Gastrocnemius medialis (tissue), 4 donors: Measurements from ENCODE around the gene TMEM253. TPM values are rescaled to one million over a fixed set of nuclear protein-coding genes. Genes with fewer than 3 reads are reported as not detected.

Experiments
- ATAC-seq, 2 donors: fragments of 150-250 bp; one replicate each; pipeline ENCODE4 v1.9.1; 2016
- DNase-seq, 2 donors: peaks; one replicate each; pipeline ENCODE4 v3.0.0-alpha.2; 2019
- H3K27ac ChIP-seq, 4 donors: fragments of 200-600 bp; sonication (generic); 1 replicate in 1 of 4; 2 replicates in 3 of 4; pipeline ENCODE4 v1.5.1; 2016 to 2018; ENCODE audit warnings: mild to moderate bottlenecking in 2 of 4, moderate library complexity in 1 of 4
- H3K27me3 ChIP-seq, 3 donors: fragments of 200-600 bp; sonication (generic) in 2 of 3; 1 replicate in 1 of 3; 2 replicates in 2 of 3; pipeline versions ENCODE4 v1.5.1 to v1.6.0; 2016 to 2019; ENCODE audit warnings: mild to moderate bottlenecking in 1 of 3, moderate library complexity in 1 of 3
- H3K36me3 ChIP-seq, 2 donors: fragments of 200-600 bp; sonication (generic) in 1 of 2; one replicate each; pipeline ENCODE4 v1.5.1; 2017 to 2018
- H3K4me1 ChIP-seq, 2 donors: fragments of 200-600 bp; sonication (generic) in 1 of 2; one replicate each; pipeline ENCODE4 v1.5.1; 2016 to 2017; ENCODE audit warnings: mild to moderate bottlenecking in 2 of 2
- H3K4me3 ChIP-seq, 4 donors: fragments of 200-600 bp; sonication (generic) in 3 of 4; 1 replicate in 1 of 4; 2 replicates in 3 of 4; pipeline ENCODE4 v1.5.1; 2016 to 2019; ENCODE audit warnings: mild to moderate bottlenecking in 2 of 4
- H3K9me3 ChIP-seq, 3 donors: fragments of 200-600 bp; sonication (generic) in 2 of 3; 1 replicate in 1 of 3; 2 replicates in 2 of 3; pipeline ENCODE4 v1.5.1; 2016 to 2019
- POLR2A ChIP-seq, 2 donors: fragments of 450-650 bp; IDR thresholded peaks; one replicate each; pipeline ENCODE4 v1.6.1; 2017; ENCODE audit warnings: antibody characterized with exemption in 2 of 2, mild to moderate bottlenecking in 2 of 2, moderate library complexity in 2 of 2
- in situ Hi-C, 4 donors: fragments of 200-750 bp; cut with MboI; loops; one replicate each; pipeline versions ENCODE4 v1.15.0 to v1.8.0; 2017; ENCODE audit warnings: low sequenced_read_pairs in 4 of 4
- intact Hi-C: fragments of 100-400 bp; cut with DNase I; formaldehyde crosslinking; loops from one replicate; pipeline ENCODE4 v1.15.1; 2023; ENCODE audit warnings: low total_unique reads
- total RNA-seq, 4 donors: library from RNA; depleted of rRNA; stranded (reverse); fragments of >200 nt; gene quantifications; one replicate each; pipeline versions ENCODE4 v1.1.0 to v1.2.3, GENCODE V29; 2016
- TF ChIP-seq, protein P1 (sequence below), 5 experiments: fragments of 450-650 bp in 3 of 5; fragments of 200-600 bp in 2 of 5; sonication (generic) in 2 of 5; IDR thresholded peaks in 4 of 5; conservative IDR thresholded peaks in 1 of 5; 1 replicate in 4 of 5; 2 replicates in 1 of 5; pipeline ENCODE4 v1.5.1; 2016 to 2019; ENCODE audit warnings: antibody characterized with exemption in 5 of 5, mild to moderate bottlenecking in 3 of 5, moderate library complexity in 3 of 5

Gene TMEM253
- total RNA-seq, 4 donors from 2014 or later: 0.19 to 0.35 TPM; not detected in 2

DNA sequence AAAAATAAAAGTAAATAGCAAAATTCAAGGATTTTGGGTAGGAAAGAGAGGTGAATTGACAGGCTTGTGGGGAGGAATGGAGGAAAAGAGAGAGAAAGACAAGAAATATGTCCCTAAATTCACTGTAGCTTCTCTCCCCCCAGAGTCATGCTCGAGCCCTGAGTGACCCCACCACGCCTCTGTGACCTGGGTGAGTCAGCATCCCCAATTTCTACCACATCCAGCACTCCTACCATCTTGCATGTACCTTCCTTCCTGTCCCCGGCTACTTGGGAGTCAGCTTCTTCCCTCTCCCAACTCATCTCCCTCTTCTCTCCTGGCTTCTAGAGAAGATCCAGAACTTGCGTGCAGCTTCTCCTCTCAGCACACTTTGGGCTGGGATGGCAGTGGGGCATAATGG, 12.2 kb upstream of the TMEM253 start:
- H3K36me3 ChIP-seq: peaks cover 0 to 61% of the 10 kb centered on the region in 2 donors
- H3K9me3 ChIP-seq: no peaks in the 10 kb centered on the region
- H3K27me3 ChIP-seq: no peaks in the 10 kb centered on the region
- no peak for TF ChIP-seq POLR2A (IDR thresholded peaks at IDR 0.05)
- TF ChIP-seq, protein P1, sequence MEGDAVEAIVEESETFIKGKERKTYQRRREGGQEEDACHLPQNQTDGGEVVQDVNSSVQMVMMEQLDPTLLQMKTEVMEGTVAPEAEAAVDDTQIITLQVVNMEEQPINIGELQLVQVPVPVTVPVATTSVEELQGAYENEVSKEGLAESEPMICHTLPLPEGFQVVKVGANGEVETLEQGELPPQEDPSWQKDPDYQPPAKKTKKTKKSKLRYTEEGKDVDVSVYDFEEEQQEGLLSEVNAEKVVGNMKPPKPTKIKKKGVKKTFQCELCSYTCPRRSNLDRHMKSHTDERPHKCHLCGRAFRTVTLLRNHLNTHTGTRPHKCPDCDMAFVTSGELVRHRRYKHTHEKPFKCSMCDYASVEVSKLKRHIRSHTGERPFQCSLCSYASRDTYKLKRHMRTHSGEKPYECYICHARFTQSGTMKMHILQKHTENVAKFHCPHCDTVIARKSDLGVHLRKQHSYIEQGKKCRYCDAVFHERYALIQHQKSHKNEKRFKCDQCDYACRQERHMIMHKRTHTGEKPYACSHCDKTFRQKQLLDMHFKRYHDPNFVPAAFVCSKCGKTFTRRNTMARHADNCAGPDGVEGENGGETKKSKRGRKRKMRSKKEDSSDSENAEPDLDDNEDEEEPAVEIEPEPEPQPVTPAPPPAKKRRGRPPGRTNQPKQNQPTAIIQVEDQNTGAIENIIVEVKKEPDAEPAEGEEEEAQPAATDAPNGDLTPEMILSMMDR (IDR thresholded peaks at IDR 0.05 in 4 of 5, conservative IDR thresholded peaks at IDR 0.05 in 1 of 5): no peak
- no peak overlapping the region for H3K27ac ChIP-seq
- ATAC-seq (no peak), DNase-seq (no peak)
- no peak overlapping the region for H3K4me3 ChIP-seq
- no peaks in the 10 kb centered on the region for H3K4me1 ChIP-seq
- intact Hi-C loops (no loop called here), in situ Hi-C loops (no loop called here)

DNA sequence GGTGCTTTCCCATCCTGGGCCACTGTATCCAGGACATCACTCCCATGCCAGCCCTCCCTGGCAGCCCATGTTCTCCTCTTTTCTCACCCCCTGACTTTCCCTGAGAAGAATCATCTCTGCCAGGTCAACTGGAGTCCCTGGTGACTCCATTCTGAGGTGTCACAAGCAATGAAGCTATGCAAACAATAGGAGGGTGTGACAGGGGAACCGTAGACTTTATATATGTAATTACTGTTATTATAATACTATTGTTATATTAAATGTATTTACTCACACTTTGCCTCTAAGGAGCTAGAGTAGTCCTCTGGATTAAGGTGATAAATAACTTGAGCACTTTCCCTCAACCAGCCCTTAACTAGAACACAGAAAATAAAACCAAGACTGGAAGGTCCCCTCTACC, 11.6 kb upstream of the TMEM253 start:
- no peaks in the 10 kb centered on the region for H3K4me1 ChIP-seq
- H3K36me3 ChIP-seq: peaks cover 0 to 55% of the 10 kb centered on the region in 2 donors
- intact Hi-C loops (no loop called here), in situ Hi-C loops (no loop called here)
- H3K27ac ChIP-seq: no peak overlapping the region
- no peak overlapping the region for H3K4me3 ChIP-seq
- H3K27me3 ChIP-seq: no peaks in the 10 kb centered on the region
- DNase-seq: no peak
- no peaks in the 10 kb centered on the region for H3K9me3 ChIP-seq
- TF ChIP-seq, protein P1 (IDR thresholded peaks at IDR 0.05 in 4 of 5, conservative IDR thresholded peaks at IDR 0.05 in 1 of 5): no peak
- no peak for TF ChIP-seq POLR2A (IDR thresholded peaks at IDR 0.05)
- ATAC-seq: no peak

DNA sequence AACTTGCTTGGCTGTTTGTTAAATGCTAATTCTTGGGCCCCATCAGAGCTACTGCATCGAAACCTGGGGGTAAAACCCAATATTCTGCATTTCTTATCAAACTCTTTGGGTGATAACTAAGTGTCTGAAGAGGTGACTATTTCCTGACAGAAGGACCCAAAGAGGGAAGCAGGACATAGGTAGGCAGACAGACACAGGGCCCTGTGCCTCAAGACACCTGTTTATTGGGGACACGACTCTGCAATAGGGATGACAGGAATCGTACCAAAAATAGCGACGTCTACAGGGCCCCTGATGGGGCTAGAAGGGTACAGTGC, 11.0 kb upstream of the TMEM253 start:
- Histone ChIP-seq H3K36me3 (peaks cover 0 to 50% of the 10 kb centered on the region in 2 donors), H3K9me3 (no peaks in the 10 kb centered on the region), H3K27ac (no peak overlapping the region), H3K27me3 (no peaks in the 10 kb centered on the region), H3K4me3 (no peak overlapping the region), H3K4me1 (no peaks in the 10 kb centered on the region)
- intact Hi-C loops: no loop called here
- DNase-seq (no peak), ATAC-seq (no peak)
- in situ Hi-C loops: loop anchor here in 2 of 4 donors (10.0 kb wide), 1 partner anchor 75 kb away; no protein-coding TSS in a partner anchor
- TF ChIP-seq POLR2A (IDR thresholded peaks at IDR 0.05): no peak
- TF ChIP-seq, protein P1 (IDR thresholded peaks at IDR 0.05 in 4 of 5, conservative IDR thresholded peaks at IDR 0.05 in 1 of 5): no peak

DNA sequence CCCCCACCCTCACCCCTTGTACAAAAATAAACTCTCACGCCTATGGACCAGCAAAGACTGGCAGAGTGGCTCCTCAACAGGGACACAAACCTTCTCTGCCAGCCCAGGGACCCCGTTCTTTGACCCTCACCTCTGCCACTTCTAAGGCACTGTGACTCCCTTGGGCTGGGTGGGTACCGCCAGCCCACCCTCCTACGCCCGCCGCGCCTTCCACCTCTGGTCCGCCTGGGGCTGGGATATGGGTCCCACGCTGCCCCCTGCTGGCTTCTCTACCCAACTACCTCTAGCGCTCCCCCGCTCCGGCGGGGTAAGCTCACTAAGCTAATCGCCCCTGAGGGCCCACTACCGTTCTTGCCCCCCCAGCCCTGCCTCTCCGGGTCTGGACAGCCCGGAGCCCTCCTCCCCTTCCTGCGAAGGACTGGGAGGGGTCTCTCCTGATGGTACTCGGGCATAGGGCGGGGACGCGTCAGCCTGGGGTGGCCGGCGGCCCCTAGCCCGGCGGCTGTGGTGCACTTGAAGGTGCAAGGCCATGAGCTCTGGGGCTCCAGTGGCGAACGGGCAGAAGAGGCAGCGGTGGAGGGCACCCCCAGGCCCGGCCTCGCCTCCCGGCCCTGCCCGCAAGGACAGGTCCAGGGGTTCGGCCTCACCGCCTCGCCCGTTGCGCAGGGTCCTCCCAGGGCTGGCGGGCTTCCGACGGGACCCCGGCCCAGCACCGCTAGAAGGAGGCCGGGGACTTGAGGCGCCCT, 10.5 kb upstream of the TMEM253 start:
- no peak for DNase-seq
- no peaks in the 10 kb centered on the region for H3K27me3 ChIP-seq
- in situ Hi-C loops (loop anchor here in 2 of 4 donors (10.0 kb wide), 1 partner anchor 76 kb away; no protein-coding TSS in a partner anchor), intact Hi-C loops (no loop called here)
- TF ChIP-seq POLR2A (IDR thresholded peaks at IDR 0.05): no peak
- TF ChIP-seq, protein P1 (IDR thresholded peaks at IDR 0.05 in 4 of 5, conservative IDR thresholded peaks at IDR 0.05 in 1 of 5): peak; percentile 11 to 57 (median 48)
- no peak for ATAC-seq
- no peak overlapping the region for H3K4me3 ChIP-seq
- H3K9me3 ChIP-seq: no peaks in the 10 kb centered on the region
- no peaks in the 10 kb centered on the region for H3K4me1 ChIP-seq
- peaks cover 0 to 44% of the 10 kb centered on the region in 2 donors for H3K36me3 ChIP-seq
- no peak overlapping the region for H3K27ac ChIP-seq
